Stimulated activated CD4-positive, alpha-beta T cell treated with anti-CD3 and anti-CD28 coated beads, Interleukin-2, amount 100 ng/mL, for 48 hours (primary cell): ENCODE measurements around the gene NHS.
A peak's percentile ranks its signal among the peaks of the same experiment; 100 is the strongest.
"Not testable (repeated sequence)": the region's sequence is repeated elsewhere in the genome, so short reads cannot be mapped to it uniquely, and the experiment has no call there.

Experiments
- DNase-seq, 2 donors: peaks; one replicate each; pipeline ENCODE4 v3.0.0-alpha.2; 2020

Gene NHS

GRCh38 chrX:17501746-17502145 is 126.7 kb downstream of the NHS start:
- DNase-seq, result no peak

- DNase-seq, result not testable (repeated sequence)
Observed at GRCh38 chrX:17506352-17506751, 131.4 kb downstream of the NHS start.

GRCh38 chrX:17511556-17511955 is 136.6 kb downstream of the NHS start:
- DNase-seq, result no peak

GRCh38 chrX:17519358-17519757 is 144.4 kb downstream of the NHS start:
- DNase-seq, result no peak

- no peak for DNase-seq
Observed at GRCh38 chrX:17520016-17520615, 145.1 kb downstream of the NHS start.

GRCh38 chrX:17521871-17522693 is 147.1 kb downstream of the NHS start:
- no peak for DNase-seq

GRCh38 chrX:17525266-17525665 is 150.3 kb downstream of the NHS start:
- DNase-seq, result no peak

- DNase-seq, result no peak
Observed at GRCh38 chrX:17525762-17526555, 151.0 kb downstream of the NHS start.

- DNase-seq, result no peak
Observed at GRCh38 chrX:17527135-17527701, 152.2 kb downstream of the NHS start.

GRCh38 chrX:17527922-17528321 is 152.9 kb downstream of the NHS start:
- no peak for DNase-seq

- DNase-seq, result no peak
Observed at GRCh38 chrX:17529151-17529745, 154.2 kb downstream of the NHS start.

GRCh38 chrX:17531500-17531899 is 156.5 kb downstream of the NHS start:
- DNase-seq, result no peak

GRCh38 chrX:17535229-17535628 is 160.2 kb downstream of the NHS start:
- DNase-seq, result peak; percentile 32 to 48

- DNase-seq, result no peak
Observed at GRCh38 chrX:17537723-17538243, 162.8 kb downstream of the NHS start.

GRCh38 chrX:17542123-17542522 is 167.1 kb downstream of the NHS start:
- no peak for DNase-seq

- no peak for DNase-seq
Observed at GRCh38 chrX:17544821-17545220, 169.8 kb downstream of the NHS start.

- DNase-seq, result no peak
Observed at GRCh38 chrX:17546356-17546755, 171.4 kb downstream of the NHS start.

GRCh38 chrX:17547658-17548057 is 172.7 kb downstream of the NHS start:
- no peak for DNase-seq

GRCh38 chrX:17549107-17549651 is 174.2 kb downstream of the NHS start:
- DNase-seq, result no peak

GRCh38 chrX:17550011-17550410 is 175.0 kb downstream of the NHS start:
- no peak for DNase-seq

GRCh38 chrX:17552044-17552650 is 177.1 kb downstream of the NHS start:
- DNase-seq, result no peak

- DNase-seq, result no peak
Observed at GRCh38 chrX:17553469-17553868, 178.5 kb downstream of the NHS start.
